ENCODE data around the gene CCR1. TPM values are rescaled to one million over a fixed set of nuclear protein-coding genes. Genes with fewer than 3 reads are reported as not detected.

Gene CCR1
- total RNA-seq, 4 donors from 2014 or later = 1.0 to 3.0 (median 1.4) TPM

- DNase-seq (ENCODE audit: low spot score in 2 of 2) = no peak
- intact Hi-C loops (cut with DNase I; ENCODE audit: low total_unique reads) = no loop called here
- WGBS, 2 donors = 76% methylated on average over 3 of the region's 3 CpGs
- TF ChIP-seq, protein P1, sequence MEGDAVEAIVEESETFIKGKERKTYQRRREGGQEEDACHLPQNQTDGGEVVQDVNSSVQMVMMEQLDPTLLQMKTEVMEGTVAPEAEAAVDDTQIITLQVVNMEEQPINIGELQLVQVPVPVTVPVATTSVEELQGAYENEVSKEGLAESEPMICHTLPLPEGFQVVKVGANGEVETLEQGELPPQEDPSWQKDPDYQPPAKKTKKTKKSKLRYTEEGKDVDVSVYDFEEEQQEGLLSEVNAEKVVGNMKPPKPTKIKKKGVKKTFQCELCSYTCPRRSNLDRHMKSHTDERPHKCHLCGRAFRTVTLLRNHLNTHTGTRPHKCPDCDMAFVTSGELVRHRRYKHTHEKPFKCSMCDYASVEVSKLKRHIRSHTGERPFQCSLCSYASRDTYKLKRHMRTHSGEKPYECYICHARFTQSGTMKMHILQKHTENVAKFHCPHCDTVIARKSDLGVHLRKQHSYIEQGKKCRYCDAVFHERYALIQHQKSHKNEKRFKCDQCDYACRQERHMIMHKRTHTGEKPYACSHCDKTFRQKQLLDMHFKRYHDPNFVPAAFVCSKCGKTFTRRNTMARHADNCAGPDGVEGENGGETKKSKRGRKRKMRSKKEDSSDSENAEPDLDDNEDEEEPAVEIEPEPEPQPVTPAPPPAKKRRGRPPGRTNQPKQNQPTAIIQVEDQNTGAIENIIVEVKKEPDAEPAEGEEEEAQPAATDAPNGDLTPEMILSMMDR (IDR thresholded peaks at IDR 0.05) = no peak
- TF ChIP-seq POLR2A (IDR thresholded peaks at IDR 0.05) = no peak
- H3K4me3 ChIP-seq (ENCODE audit: low read depth, poor library complexity, severe bottlenecking) = no peak overlapping the region
Measured at GRCh38 chr3:46186471-46187340, 21.4 kb downstream of the CCR1 start.

GRCh38 chr3:46184469-46184868 lies 23.6 kb downstream of the CCR1 start:
- intact Hi-C loops (cut with DNase I; ENCODE audit: low total_unique reads) = no loop called here
- WGBS, 2 donors = 67 to 74% methylated on average over 1 of the region's 1 CpG
- DNase-seq (ENCODE audit: low spot score in 2 of 2) = no peak
- TF ChIP-seq, protein P1 (IDR thresholded peaks at IDR 0.05) = no peak
- no peak for TF ChIP-seq POLR2A (IDR thresholded peaks at IDR 0.05)
- no peak overlapping the region for H3K4me3 ChIP-seq (ENCODE audit: low read depth, poor library complexity, severe bottlenecking)

DNA sequence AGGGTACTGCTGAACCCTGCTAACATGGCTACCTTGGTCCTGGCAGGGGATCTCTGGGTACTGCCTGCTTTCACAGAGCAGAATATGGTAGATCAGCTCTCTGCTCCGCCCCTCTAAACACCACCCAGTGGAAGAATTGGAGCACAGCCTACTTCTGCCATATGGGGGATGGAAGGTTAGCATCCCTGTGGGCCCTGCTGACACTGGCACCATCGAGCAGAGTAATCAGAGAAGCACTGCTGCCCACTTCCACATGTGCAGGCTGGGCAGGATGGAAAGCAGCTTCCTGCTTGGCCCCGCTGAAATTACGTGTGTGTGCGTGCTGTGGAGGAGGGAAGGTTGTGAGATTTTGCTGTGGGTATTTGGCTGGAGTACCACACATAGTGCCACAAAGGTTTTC lies 24.8 kb downstream of the CCR1 start:
- TF ChIP-seq, protein P1 (IDR thresholded peaks at IDR 0.05) = no peak
- no peak for TF ChIP-seq POLR2A (IDR thresholded peaks at IDR 0.05)
- no peak overlapping the region for H3K4me3 ChIP-seq (ENCODE audit: low read depth, poor library complexity, severe bottlenecking)
- intact Hi-C loops (cut with DNase I; ENCODE audit: low total_unique reads) = no loop called here
- no peak for DNase-seq (ENCODE audit: low spot score in 2 of 2)
- 69 to 71% methylated on average over 5 of the region's 5 CpGs for WGBS, 2 donors

DNA sequence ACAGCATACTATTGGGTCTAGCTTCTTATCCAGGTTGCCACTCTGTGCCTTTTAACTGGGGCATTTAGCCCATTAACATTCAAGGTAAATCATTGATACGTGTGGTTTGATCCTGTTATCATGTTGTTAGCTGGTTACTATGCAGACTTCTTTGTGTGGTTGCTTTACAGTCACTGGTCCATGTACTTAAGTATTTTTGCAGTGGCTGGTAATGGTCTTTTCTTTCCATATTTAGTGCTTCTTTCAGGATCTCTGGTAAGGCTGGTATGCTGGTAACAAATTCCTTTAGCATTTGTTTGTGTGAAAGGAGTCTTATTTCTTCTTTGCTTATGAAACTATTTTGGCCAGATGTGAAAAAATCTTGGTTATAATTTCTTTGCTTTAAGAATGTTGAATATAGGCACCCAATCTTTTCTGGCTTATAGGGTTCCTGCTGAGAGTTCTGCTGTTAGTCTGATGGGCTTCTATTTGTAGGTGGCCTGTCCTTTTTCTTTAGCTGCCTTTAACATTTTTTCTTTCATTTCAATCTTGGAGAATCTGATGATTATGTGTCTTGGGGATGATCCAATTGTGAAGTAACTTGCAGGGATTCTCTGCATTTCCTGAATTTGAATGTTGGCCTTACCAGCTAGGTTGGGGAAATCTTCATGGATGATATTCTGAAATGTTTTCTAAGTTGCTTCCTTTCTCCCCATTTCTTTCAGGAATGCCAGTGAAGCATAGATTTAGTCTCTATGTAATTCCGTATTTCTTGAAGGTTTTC lies 39.3 kb downstream of the CCR1 start:
- no peak for TF ChIP-seq POLR2A (IDR thresholded peaks at IDR 0.05)
- TF ChIP-seq, protein P1 (IDR thresholded peaks at IDR 0.05) = no peak
- DNase-seq (ENCODE audit: low spot score in 2 of 2) = no peak
- WGBS, 2 donors = 77% methylated on average over 2 of the region's 2 CpGs
- intact Hi-C loops (cut with DNase I; ENCODE audit: low total_unique reads) = no loop called here
- no peak overlapping the region for H3K4me3 ChIP-seq (ENCODE audit: low read depth, poor library complexity, severe bottlenecking)

GRCh38 chr3:46163556-46164041 lies 44.5 kb downstream of the CCR1 start:
- no peak for TF ChIP-seq POLR2A (IDR thresholded peaks at IDR 0.05)
- TF ChIP-seq, protein P1 (IDR thresholded peaks at IDR 0.05) = no peak
- no peak overlapping the region for H3K4me3 ChIP-seq (ENCODE audit: low read depth, poor library complexity, severe bottlenecking)
- 52 to 62% methylated on average over 3 of the region's 3 CpGs for WGBS, 2 donors
- intact Hi-C loops (cut with DNase I; ENCODE audit: low total_unique reads) = no loop called here
- DNase-seq (ENCODE audit: low spot score in 2 of 2) = no peak
